Peyer's patch (tissue), 4 donors: ENCODE data around the gene SLC25A17. TPM values are rescaled to one million over a fixed set of nuclear protein-coding genes. Genes with fewer than 3 reads are reported as not detected.
"Not testable (repeated sequence)": the region's sequence is repeated elsewhere in the genome, so short reads cannot be mapped to it uniquely, and the experiment has no call there.

Source experiments
- DNase-seq, 3 donors: peaks; one replicate each; pipeline ENCODE4 v3.0.0-alpha.2; 2017 to 2019
- H3K27ac ChIP-seq, 4 donors: fragments of 200-600 bp; sonication (generic); one replicate each; pipeline ENCODE4 v1.5.1; 2016 to 2019
- H3K27me3 ChIP-seq, 2 donors: fragments of 200-600 bp; sonication (generic); one replicate each; pipeline ENCODE4 v1.5.1; 2019
- H3K36me3 ChIP-seq, 3 donors: fragments of 200-600 bp; sonication (generic); one replicate each; pipeline ENCODE4 v1.5.1; 2016 to 2019
- H3K4me1 ChIP-seq, 4 donors: fragments of 200-600 bp; sonication (generic); one replicate each; pipeline ENCODE4 v1.5.1; 2016 to 2019
- H3K4me3 ChIP-seq, 4 donors: fragments of 200-600 bp; sonication (generic); 1 replicate in 3 of 4; 2 replicates in 1 of 4; pipeline ENCODE4 v1.5.1; 2016 to 2019; ENCODE audit warnings: mild to moderate bottlenecking in 1 of 4
- H3K9me3 ChIP-seq, 4 donors: fragments of 200-600 bp; sonication (generic); one replicate each; pipeline ENCODE4 v1.5.1; 2016 to 2019; ENCODE audit warnings: mild to moderate bottlenecking in 1 of 4
- CTCF ChIP-seq, 6 experiments: fragments of 450-650 bp in 4 of 6; fragments of 200-600 bp in 2 of 6; sonication (generic) in 1 of 6; IDR thresholded peaks; one replicate each; pipeline ENCODE4 v1.5.1; 2017 to 2019; ENCODE audit warnings: antibody characterized with exemption in 6 of 6, mild to moderate bottlenecking in 3 of 6, moderate library complexity in 1 of 6
- POLR2A ChIP-seq, 2 donors: fragments of 450-650 bp; IDR thresholded peaks; one replicate each; pipeline ENCODE4 v1.5.1; 2017; ENCODE audit warnings: antibody characterized with exemption in 2 of 2, mild to moderate bottlenecking in 2 of 2, moderate library complexity in 2 of 2
- total RNA-seq, 4 donors: library from RNA; depleted of rRNA; stranded (reverse); fragments of >200 nt; gene quantifications; one replicate each; pipeline ENCODE4 v1.1.0, GENCODE V29; 2016

Gene SLC25A17
- total RNA-seq, 4 donors from 2014 or later = 9.8 to 19.2 (median 13.9) TPM

- Histone ChIP-seq H3K9me3 (no peaks in the 10 kb centered on the region), H3K27ac (no peak overlapping the region)
These were observed 34.8 kb upstream of the SLC25A17 start for GRCh38 chr22:40853961-40854360.

GRCh38 chr22:40853333-40853732, 34.2 kb upstream of the SLC25A17 start:
- H3K27me3 ChIP-seq = no peaks in the 10 kb centered on the region
- no peaks in the 10 kb centered on the region for H3K9me3 ChIP-seq
- peaks cover 0 to 48% (median 14%) of the 10 kb centered on the region in 4 donors for H3K4me1 ChIP-seq
- TF ChIP-seq POLR2A (IDR thresholded peaks at IDR 0.05) (no peak), CTCF (IDR thresholded peaks at IDR 0.05) (no peak)
- H3K27ac ChIP-seq = no peak overlapping the region
- H3K36me3 ChIP-seq = peaks cover 0 to 25% (median 4%) of the 10 kb centered on the region in 3 donors
- no peak overlapping the region for H3K4me3 ChIP-seq
- DNase-seq = no peak

More at GRCh38 chr22:40853961-40854360, 34.8 kb upstream of the SLC25A17 start:
- Histone ChIP-seq H3K36me3 (peaks cover 0 to 18% (median 0%) of the 10 kb centered on the region in 3 donors), H3K4me1 (peaks cover 0 to 52% (median 14%) of the 10 kb centered on the region in 4 donors), H3K4me3 (no peak overlapping the region), H3K27me3 (no peaks in the 10 kb centered on the region)
- no peak for TF ChIP-seq POLR2A (IDR thresholded peaks at IDR 0.05)
- TF ChIP-seq CTCF (IDR thresholded peaks at IDR 0.05) = no peak
- no peak for DNase-seq

- not testable (repeated sequence) for H3K4me1 ChIP-seq, H3K4me3 ChIP-seq, H3K27ac ChIP-seq, H3K9me3 ChIP-seq, DNase-seq, H3K27me3 ChIP-seq
- H3K36me3 ChIP-seq = peaks cover 0 to 98% (median 4%) of the 10 kb centered on the region in 3 donors
These were observed 26.7 kb upstream of the SLC25A17 start for GRCh38 chr22:40845816-40846215.

GRCh38 chr22:40844951-40845350, 25.8 kb upstream of the SLC25A17 start:
- no peak overlapping the region for H3K4me3 ChIP-seq
- no peaks in the 10 kb centered on the region for H3K4me1 ChIP-seq
- TF ChIP-seq POLR2A (IDR thresholded peaks at IDR 0.05) = no peak
- no peak for TF ChIP-seq CTCF (IDR thresholded peaks at IDR 0.05)
- H3K9me3 ChIP-seq = no peaks in the 10 kb centered on the region
- DNase-seq = no peak
- H3K27ac ChIP-seq = no peak overlapping the region
- peaks cover 0 to 99% (median 4%) of the 10 kb centered on the region in 3 donors for H3K36me3 ChIP-seq
- no peaks in the 10 kb centered on the region for H3K27me3 ChIP-seq

GRCh38 chr22:40838486-40838885, 19.3 kb upstream of the SLC25A17 start:
- H3K4me1 ChIP-seq = no peaks in the 10 kb centered on the region
- H3K36me3 ChIP-seq = peaks cover 0 to 97% (median 4%) of the 10 kb centered on the region in 3 donors
- H3K27ac ChIP-seq = no peak overlapping the region
- TF ChIP-seq POLR2A (IDR thresholded peaks at IDR 0.05) = no peak
- TF ChIP-seq CTCF (IDR thresholded peaks at IDR 0.05) = no peak
- H3K27me3 ChIP-seq = no peaks in the 10 kb centered on the region
- DNase-seq = no peak
- no peaks in the 10 kb centered on the region for H3K9me3 ChIP-seq
- no peak overlapping the region for H3K4me3 ChIP-seq

- no peak overlapping the region for H3K27ac ChIP-seq
- H3K4me1 ChIP-seq = no peaks in the 10 kb centered on the region
- no peaks in the 10 kb centered on the region for H3K27me3 ChIP-seq
- no peak for TF ChIP-seq CTCF (IDR thresholded peaks at IDR 0.05)
- TF ChIP-seq POLR2A (IDR thresholded peaks at IDR 0.05) = no peak
- no peaks in the 10 kb centered on the region for H3K9me3 ChIP-seq
- no peak for DNase-seq
- no peak overlapping the region for H3K4me3 ChIP-seq
- H3K36me3 ChIP-seq = peaks cover 0 to 97% (median 4%) of the 10 kb centered on the region in 3 donors
These were observed 15.5 kb upstream of the SLC25A17 start for GRCh38 chr22:40834619-40835018.
